Neural cell (in vitro differentiated cells): ENCODE results near the gene TAS2R41.

Experiments used
- TAF1 ChIP-seq: IDR thresholded peaks from 2 replicates; pipeline ENCODE4 v1.6.1; 2012; ENCODE audit warnings: low read depth
- TF ChIP-seq, protein P1 (sequence below): fragments of 450-650 bp; IDR thresholded peaks from 2 replicates; pipeline ENCODE4 v1.5.1; 2014; ENCODE audit warnings: antibody characterized with exemption, mild to moderate bottlenecking, moderate library complexity; ENCODE audit not compliant: poor library complexity, severe bottlenecking

DNA sequence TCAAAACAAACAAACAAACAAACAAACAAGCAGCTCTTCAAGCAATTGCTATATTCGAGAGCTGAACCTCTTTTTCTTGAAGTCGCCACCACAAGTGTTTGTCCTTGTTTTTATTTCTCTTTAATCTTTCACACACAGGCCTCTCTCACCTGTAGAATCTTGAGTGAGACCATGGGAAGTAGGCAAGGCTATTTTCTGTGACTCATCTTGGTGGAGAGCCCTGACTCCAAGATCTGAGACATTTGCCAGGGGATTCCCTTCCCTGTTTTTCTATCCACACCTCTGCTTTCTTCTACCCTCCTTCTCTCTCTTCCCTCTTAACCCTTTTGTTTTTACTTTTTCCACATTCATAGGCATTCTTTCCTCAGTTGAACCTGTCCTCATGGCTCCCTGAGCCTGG, 42.4 kb upstream of the TAS2R41 start:
- TF ChIP-seq, protein P1, sequence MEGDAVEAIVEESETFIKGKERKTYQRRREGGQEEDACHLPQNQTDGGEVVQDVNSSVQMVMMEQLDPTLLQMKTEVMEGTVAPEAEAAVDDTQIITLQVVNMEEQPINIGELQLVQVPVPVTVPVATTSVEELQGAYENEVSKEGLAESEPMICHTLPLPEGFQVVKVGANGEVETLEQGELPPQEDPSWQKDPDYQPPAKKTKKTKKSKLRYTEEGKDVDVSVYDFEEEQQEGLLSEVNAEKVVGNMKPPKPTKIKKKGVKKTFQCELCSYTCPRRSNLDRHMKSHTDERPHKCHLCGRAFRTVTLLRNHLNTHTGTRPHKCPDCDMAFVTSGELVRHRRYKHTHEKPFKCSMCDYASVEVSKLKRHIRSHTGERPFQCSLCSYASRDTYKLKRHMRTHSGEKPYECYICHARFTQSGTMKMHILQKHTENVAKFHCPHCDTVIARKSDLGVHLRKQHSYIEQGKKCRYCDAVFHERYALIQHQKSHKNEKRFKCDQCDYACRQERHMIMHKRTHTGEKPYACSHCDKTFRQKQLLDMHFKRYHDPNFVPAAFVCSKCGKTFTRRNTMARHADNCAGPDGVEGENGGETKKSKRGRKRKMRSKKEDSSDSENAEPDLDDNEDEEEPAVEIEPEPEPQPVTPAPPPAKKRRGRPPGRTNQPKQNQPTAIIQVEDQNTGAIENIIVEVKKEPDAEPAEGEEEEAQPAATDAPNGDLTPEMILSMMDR: no peak
- TF ChIP-seq TAF1: no peak
